Endothelial cell of umbilical vein (primary cell): ENCODE measurements around the gene TRRAP.
A peak's percentile ranks its signal among the peaks of the same experiment; 100 is the strongest.

Source experiments
- CTCF ChIP-seq, 2 donors: IDR thresholded peaks; 1 replicate in 1 of 2; 2 replicates in 1 of 2; pipeline ENCODE4 v1.5.1; 2011; ENCODE audit warnings: low read length in 2 of 2, mild to moderate bottlenecking in 2 of 2, moderate library complexity in 2 of 2, control low read depth in 1 of 2, inconsistent platforms in 1 of 2, low read depth in 1 of 2; ENCODE audit not compliant: insufficient read depth in 1 of 2; ENCODE audit errors: extremely low read depth in 1 of 2
- EZH2 ChIP-seq: IDR thresholded peaks from 2 replicates; pipeline ENCODE4 v1.6.1; 2012; ENCODE audit warnings: borderline replicate concordance, low read depth, mild to moderate bottlenecking, moderate library complexity, low read length, inconsistent platforms; ENCODE audit not compliant: severe bottlenecking
- FOS ChIP-seq: IDR thresholded peaks from 2 replicates; pipeline ENCODE4 v1.6.1; 2011; ENCODE audit warnings: mild to moderate bottlenecking, low read length, moderate library complexity, borderline replicate concordance; ENCODE audit not compliant: insufficient read depth
- GATA2 ChIP-seq: IDR thresholded peaks from 2 replicates; pipeline ENCODE4 v1.7.0; 2011; ENCODE audit warnings: low read depth, mild to moderate bottlenecking, moderate library complexity, mixed read lengths, low read length; ENCODE audit not compliant: insufficient read length, insufficient read depth
- JUN ChIP-seq: IDR thresholded peaks from 2 replicates; pipeline ENCODE4 v1.6.1; 2011; ENCODE audit warnings: borderline replicate concordance, low read depth; ENCODE audit not compliant: insufficient read length, insufficient read depth
- MAX ChIP-seq: IDR thresholded peaks from 2 replicates; pipeline ENCODE4 v1.6.1; 2011; ENCODE audit not compliant: insufficient read depth, insufficient read length
- POLR2A ChIP-seq: IDR thresholded peaks from 2 replicates; pipeline ENCODE4 v1.6.1; 2012; ENCODE audit warnings: low read depth, mild to moderate bottlenecking, control low read depth, low read length
- POLR2AphosphoS5 ChIP-seq: IDR thresholded peaks from 2 replicates; pipeline ENCODE4 v1.6.1; 2012; ENCODE audit warnings: low read depth, mild to moderate bottlenecking, control low read depth, low read length, moderate library complexity; ENCODE audit not compliant: insufficient read depth

- TF ChIP-seq CTCF (IDR thresholded peaks at IDR 0.05; ENCODE audit: extremely low read depth in 1 of 2, insufficient read depth in 1 of 2, low read depth in 1 of 2, low read length in 2 of 2) (peak in 1 of 2 donors; percentile 7), POLR2A (no peak), FOS (no peak), MAX (no peak), JUN (no peak), POLR2AphosphoS5 (no peak), EZH2 (no peak), GATA2 (no peak)
Observed at GRCh38 chr7:98993024-98993897, 114.9 kb downstream of the TRRAP start.
